Stimulated activated CD4-positive, alpha-beta T cell treated with anti-CD3 and anti-CD28 coated beads, Interleukin-1b, Interleukin-23, amount 100 ng/mL, for 1 hour (primary cell): Measurements from ENCODE around the gene RAPGEF2.
"Not testable (repeated sequence)": the region's sequence is repeated elsewhere in the genome, so short reads cannot be mapped to it uniquely, and the experiment has no call there.

Source experiments
- DNase-seq, 2 donors: peaks; one replicate each; pipeline ENCODE4 v3.0.0-alpha.2; 2020; ENCODE audit warnings: low read depth in 2 of 2

Gene RAPGEF2

GRCh38 chr4:159315879-159316278 is 213.0 kb downstream of the RAPGEF2 start:
- DNase-seq: not testable (repeated sequence)

- no peak for DNase-seq
Measured at GRCh38 chr4:159317203-159317602, 214.3 kb downstream of the RAPGEF2 start.

GRCh38 chr4:159319027-159319426 is 216.1 kb downstream of the RAPGEF2 start:
- no peak for DNase-seq

DNA sequence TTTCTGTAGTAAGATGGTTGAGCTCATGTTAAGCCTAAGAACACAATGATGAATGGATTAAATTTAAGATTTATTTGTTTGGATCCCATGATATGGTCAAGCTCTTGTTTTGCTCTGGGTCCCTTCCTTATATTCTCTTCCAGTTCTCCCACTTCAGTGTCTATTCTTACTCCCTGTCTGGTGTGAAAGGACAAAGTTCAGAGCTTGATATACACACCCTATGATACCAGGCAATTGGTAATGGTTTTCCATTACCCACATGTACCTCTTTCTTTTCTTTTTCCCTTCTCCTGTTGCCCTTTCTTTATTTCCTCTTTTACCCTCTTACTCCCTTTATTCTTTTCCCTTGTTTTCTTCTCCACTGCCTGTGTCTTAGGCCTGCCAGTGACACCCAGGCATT is 223.6 kb downstream of the RAPGEF2 start:
- no peak for DNase-seq

- DNase-seq: no peak
Measured at GRCh38 chr4:159328766-159329165, 225.9 kb downstream of the RAPGEF2 start.

DNA sequence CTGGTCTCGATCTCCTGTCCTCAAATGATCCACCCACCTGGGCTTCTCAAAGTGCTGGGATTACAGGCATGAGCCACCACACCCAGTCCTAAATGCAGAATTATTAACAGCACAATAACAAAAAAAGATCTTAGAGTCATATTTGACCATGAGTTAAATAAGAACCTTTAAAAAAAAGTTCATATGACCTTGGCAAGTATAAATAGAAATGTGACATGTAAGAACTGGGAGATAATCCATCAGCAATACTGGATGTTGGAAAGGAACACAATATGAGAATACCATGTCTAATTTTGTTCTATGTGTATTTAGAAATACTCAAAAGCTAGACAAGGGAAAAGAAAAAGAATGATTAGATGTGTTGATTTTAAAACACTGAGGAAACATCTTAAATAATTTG is 231.6 kb downstream of the RAPGEF2 start:
- DNase-seq: no peak

DNA sequence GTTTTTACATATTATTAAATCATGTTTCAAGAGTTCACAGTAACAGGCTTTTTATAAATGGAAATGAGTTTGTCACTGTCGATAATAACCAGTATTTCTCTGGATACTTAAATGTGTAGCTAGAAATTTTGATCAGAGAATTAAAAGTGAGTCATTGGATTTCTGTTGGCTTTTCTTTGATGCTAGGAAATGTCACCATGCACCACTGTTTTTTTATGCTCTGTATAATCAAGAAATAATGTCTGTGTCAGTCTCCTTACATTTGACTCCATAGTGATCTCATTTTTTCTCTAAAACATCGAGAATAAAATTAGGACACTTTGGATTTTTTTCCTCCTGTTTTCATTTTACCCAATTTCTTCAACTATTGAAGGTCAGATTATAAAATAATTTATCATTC is 234.2 kb downstream of the RAPGEF2 start:
- no peak for DNase-seq

DNA sequence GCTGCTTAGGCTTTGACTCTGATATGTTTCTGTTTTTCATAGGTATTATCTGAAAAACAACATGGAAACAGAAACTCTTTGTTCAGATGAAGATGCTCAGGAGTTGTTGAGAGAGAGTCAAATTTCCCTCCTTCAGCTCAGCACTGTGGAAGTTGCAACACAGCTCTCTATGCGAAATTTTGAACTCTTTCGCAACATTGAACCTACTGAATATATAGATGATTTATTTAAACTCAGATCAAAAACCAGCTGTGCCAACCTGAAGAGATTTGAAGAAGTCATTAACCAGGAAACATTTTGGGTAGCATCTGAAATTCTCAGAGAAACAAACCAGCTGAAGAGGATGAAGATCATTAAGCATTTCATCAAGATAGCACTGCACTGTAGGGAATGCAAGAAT is 238.6 kb downstream of the RAPGEF2 start:
- no peak for DNase-seq

DNA sequence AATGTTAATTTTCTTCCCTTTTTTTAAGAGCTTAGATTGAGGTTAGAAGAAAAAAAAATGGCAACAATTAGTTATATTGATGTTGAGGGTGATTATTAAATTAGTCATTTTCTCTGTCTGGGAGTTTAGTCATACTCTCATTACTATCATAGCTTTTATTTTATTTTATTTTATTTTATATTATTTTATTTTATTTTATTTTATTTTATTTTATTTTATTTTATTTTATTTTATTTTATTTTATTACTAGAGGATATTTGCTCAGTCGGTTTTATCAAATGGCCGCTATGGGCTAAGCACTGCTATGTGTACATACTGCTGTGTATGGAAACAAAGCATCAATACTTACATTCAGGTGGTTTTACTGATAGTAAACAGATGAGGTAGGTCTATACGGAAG is 239.5 kb downstream of the RAPGEF2 start:
- DNase-seq: no peak

DNA sequence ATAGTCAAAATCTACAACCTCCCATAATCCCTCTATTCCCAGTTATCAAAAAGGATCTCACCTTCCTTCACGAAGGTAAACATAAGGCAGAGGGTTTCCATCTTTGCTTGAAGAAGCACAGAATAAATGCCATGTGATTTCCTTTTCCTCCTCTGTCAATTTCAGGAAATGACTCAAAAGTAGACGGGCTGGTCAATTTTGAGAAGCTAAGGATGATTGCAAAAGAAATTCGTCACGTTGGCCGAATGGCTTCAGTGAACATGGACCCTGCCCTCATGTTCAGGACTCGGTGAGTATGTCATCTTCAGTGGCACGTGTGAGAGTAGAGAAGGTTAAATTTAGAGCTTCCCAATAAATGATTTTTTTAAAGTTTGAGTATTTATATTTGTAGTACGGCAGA is 240.2 kb downstream of the RAPGEF2 start:
- DNase-seq: no peak

DNA sequence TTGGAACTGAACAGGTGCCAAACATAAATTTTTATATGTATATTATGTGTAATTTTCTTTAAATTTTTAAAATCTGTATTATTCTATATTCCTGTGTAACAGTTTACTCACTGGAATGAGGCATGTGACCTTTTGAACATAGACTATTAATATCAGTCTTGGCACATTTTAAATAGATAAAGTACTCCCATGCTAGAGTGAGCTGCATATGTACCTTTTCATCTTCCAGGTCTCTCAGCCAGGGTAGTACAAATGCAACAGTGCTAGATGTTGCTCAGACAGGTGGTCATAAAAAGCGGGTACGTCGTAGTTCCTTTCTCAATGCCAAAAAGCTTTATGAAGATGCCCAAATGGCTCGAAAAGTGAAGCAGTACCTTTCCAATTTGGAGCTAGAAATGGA is 242.0 kb downstream of the RAPGEF2 start:
- DNase-seq: no peak

DNA sequence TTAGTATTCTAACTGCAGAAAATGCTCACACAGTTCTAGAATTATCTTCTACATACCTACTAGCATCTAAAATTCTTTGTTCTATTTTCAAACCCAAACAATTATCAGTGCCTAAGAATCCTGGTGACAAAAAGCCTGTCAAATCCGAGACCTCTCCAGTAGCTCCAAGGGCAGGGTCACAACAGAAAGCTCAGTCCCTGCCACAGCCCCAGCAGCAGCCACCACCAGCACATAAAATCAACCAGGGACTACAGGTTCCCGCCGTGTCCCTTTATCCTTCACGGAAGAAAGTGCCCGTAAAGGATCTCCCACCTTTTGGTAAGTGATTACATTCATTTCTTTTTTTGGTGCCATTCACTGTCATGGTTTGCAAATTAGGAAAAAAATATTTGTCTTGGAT is 243.8 kb downstream of the RAPGEF2 start:
- no peak for DNase-seq

GRCh38 chr4:159347813-159348212 is 244.9 kb downstream of the RAPGEF2 start:
- no peak for DNase-seq

GRCh38 chr4:159349332-159349731 is 246.5 kb downstream of the RAPGEF2 start:
- no peak for DNase-seq

GRCh38 chr4:159352609-159353008 is 249.7 kb downstream of the RAPGEF2 start:
- no peak for DNase-seq

DNA sequence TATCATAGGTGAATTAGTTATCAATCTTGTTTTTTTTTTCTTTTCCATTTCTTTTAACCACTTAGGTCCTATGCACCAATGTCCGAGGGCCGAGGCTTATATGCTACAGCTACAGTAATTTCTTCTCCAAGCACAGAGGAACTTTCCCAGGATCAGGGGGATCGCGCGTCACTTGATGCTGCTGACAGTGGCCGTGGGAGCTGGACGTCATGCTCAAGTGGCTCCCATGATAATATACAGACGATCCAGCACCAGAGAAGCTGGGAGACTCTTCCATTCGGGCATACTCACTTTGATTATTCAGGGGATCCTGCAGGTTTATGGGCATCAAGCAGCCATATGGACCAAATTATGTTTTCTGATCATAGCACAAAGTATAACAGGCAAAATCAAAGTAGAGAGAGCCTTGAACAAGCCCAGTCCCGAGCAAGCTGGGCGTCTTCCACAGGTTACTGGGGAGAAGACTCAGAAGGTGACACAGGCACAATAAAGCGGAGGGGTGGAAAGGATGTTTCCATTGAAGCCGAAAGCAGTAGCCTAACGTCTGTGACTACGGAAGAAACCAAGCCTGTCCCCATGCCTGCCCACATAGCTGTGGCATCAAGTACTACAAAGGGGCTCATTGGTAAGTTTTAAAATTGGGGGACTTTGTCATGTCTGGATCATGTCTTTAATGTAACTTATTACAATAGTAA is 250.7 kb downstream of the RAPGEF2 start:
- DNase-seq: no peak

GRCh38 chr4:159355466-159355865 is 252.6 kb downstream of the RAPGEF2 start:
- no peak for DNase-seq

DNA sequence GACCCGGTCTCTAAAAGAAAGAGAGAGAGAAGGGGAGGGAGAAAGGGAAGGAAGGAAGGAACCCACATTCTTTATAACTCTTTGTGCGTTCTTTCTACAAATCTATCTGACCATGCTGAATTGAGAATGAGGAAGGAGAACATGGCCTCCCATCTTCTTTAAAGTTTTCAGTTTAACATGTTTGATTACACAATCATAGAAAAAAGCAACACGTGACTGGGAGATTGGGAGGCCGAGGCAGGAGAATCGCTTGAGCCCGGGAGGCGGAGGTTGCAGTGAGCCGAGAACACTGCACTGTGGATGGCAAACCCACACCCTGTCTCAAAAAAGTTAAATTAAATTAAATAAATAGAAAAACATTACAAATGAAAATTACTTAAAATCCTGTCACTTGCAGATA is 254.5 kb downstream of the RAPGEF2 start:
- no peak for DNase-seq

DNA sequence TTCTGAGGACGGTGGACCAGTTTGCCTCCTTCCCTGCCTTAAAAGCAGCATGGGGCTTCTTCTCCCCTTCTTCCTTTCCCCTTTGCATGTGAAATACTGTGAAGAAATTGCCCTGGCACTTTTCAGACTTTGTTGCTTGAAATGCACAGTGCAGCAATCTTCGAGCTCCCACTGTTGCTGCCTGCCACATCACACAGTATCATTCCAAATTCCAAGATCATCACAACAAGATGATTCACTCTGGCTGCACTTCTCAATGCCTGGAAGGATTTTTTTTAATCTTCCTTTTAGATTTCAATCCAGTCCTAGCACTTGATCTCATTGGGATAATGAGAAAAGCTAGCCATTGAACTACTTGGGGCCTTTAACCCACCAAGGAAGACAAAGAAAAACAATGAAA is 255.3 kb downstream of the RAPGEF2 start:
- no peak for DNase-seq

GRCh38 chr4:159360549-159360948 is 257.7 kb downstream of the RAPGEF2 start:
- DNase-seq: no peak

DNA sequence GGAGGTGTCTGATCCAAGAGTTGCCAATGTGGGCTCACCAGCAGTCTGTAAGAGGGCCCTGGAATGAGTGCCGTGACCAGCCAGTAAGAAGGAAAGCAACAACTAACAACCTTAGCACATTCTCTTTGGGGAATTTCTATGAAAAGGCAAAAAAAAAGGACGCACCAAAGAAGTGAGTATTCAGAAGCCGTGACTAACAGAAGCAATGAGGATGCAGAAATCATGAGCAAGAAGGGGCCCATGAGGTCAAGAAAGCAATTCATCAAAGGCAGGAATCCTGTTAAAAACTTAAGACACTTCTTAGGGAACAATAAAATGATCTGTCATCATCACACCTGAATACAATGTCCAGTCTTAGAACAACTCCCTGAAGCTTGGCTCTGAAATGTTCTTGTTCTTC is 260.5 kb downstream of the RAPGEF2 start:
- DNase-seq: no peak

- no peak for DNase-seq
Measured at GRCh38 chr4:159366966-159367780, 264.3 kb downstream of the RAPGEF2 start.

GRCh38 chr4:159367781-159368080 is 264.9 kb downstream of the RAPGEF2 start:
- no peak for DNase-seq

GRCh38 chr4:159368320-159368719 is 265.4 kb downstream of the RAPGEF2 start:
- no peak for DNase-seq
